ENCODE data around the gene WDR33.

WDR33 gene

GRCh38 chr2:127820080-127820668 lies 9.2 kb upstream of the WDR33 start (continued):
- TF ChIP-seq ZNF510 (tag by site-specific recombination; IDR thresholded peaks at IDR 0.05; ENCODE audit: insufficient replicate concordance) (peak; percentile 12), ZNF654 (tag by site-specific recombination; IDR thresholded peaks at IDR 0.05; ENCODE audit: low read depth) (no peak), KLF1 (tag by site-specific recombination; IDR thresholded peaks at IDR 0.05) (no peak), ZNF404 (tag by site-specific recombination; IDR thresholded peaks at IDR 0.05) (no peak), ZNF350 (tag by site-specific recombination; IDR thresholded peaks at IDR 0.05) (no peak), ZNF549 (tag by site-specific recombination; IDR thresholded peaks at IDR 0.05) (peak; percentile 26; the same call in 1 of the 2 replicates), SP2 (tag by site-specific recombination; IDR thresholded peaks at IDR 0.05) (no peak), ZNF530 (tag by site-specific recombination; IDR thresholded peaks at IDR 0.05; ENCODE audit: low read depth) (no peak), ZNF580 (tag by site-specific recombination; IDR thresholded peaks at IDR 0.05) (no peak), ZNF175 (tag by site-specific recombination; IDR thresholded peaks at IDR 0.05) (no peak), ZBTB48 (tag by site-specific recombination; IDR thresholded peaks at IDR 0.05) (no peak), ZNF529 (tag by site-specific recombination; IDR thresholded peaks at IDR 0.05; ENCODE audit: insufficient replicate concordance) (no peak), ZNF26 (tag by site-specific recombination; IDR thresholded peaks at IDR 0.05) (no peak), ZNF518A (tag by site-specific recombination; conservative IDR thresholded peaks at IDR 0.05; ENCODE audit: low read depth) (peak; percentile 56), GLI4 (tag by site-specific recombination; IDR thresholded peaks at IDR 0.05) (no peak), ZNF239 (tag by site-specific recombination; IDR thresholded peaks at IDR 0.05) (no peak), OVOL3 (tag by site-specific recombination; IDR thresholded peaks at IDR 0.05) (no peak), KLF9 (tag by site-specific recombination; IDR thresholded peaks at IDR 0.05; ENCODE audit: low read depth) (no peak), HOXC10 (CRISPR knock-in tag; IDR thresholded peaks at IDR 0.05) (no peak), ZNF585B (tag by site-specific recombination; IDR thresholded peaks at IDR 0.05) (0 out of 2 replicates have a peak, but pooled peaks have one; percentile 18), RBAK (tag by site-specific recombination; IDR thresholded peaks at IDR 0.05) (no peak), ZNF10 (tag by site-specific recombination; IDR thresholded peaks at IDR 0.05) (no peak), ZNF416 (tag by site-specific recombination; IDR thresholded peaks at IDR 0.05) (no peak), GLIS1 (tag by site-specific recombination; IDR thresholded peaks at IDR 0.05) (no peak), ZNF548 (tag by site-specific recombination; IDR thresholded peaks at IDR 0.05) (no peak), ZNF280C (tag by site-specific recombination; IDR thresholded peaks at IDR 0.05) (no peak), ATF2 (tag by site-specific recombination; IDR thresholded peaks at IDR 0.05; ENCODE audit: low read depth) (no peak), ZNF626 (tag by site-specific recombination; IDR thresholded peaks at IDR 0.05) (peak; percentile 92; the same call in 1 of the 2 replicates)

Measured in HEK293 (cell line).